ENCODE results near the gene TNNT3.
A peak's percentile ranks its signal among the peaks of the same experiment; 100 is the strongest.

TNNT3 gene

GRCh38 chr11:1892116-1892515 lies 27.4 kb upstream of the TNNT3 start:
- no peaks in the 10 kb centered on the region for H3K9me3 ChIP-seq (ENCODE audit: low read length)
- no peak overlapping the region for H3K9ac ChIP-seq (ENCODE audit: low read length)
- H3K27ac ChIP-seq (ENCODE audit: low read depth, low read length): no peak overlapping the region
- H3K27me3 ChIP-seq (ENCODE audit: control insufficient read depth in 1 of 2, insufficient read depth in 2 of 2, low read length in 2 of 2): peaks cover 0 to 4% of the 10 kb centered on the region in 2 donors
- H3K4me3 ChIP-seq (ENCODE audit: low read depth in 1 of 2, low read length in 2 of 2): no peak overlapping the region
- H3K4me1 ChIP-seq (ENCODE audit: insufficient read depth, low read length): no peaks in the 10 kb centered on the region
- no peaks in the 10 kb centered on the region for H3K36me3 ChIP-seq (ENCODE audit: insufficient read depth, low read length)

GRCh38 chr11:1892558-1892957 lies 26.9 kb upstream of the TNNT3 start:
- Histone ChIP-seq H3K4me1 (ENCODE audit: insufficient read depth, low read length) (no peaks in the 10 kb centered on the region), H3K36me3 (ENCODE audit: insufficient read depth, low read length) (no peaks in the 10 kb centered on the region), H3K27ac (ENCODE audit: low read depth, low read length) (no peak overlapping the region), H3K9me3 (ENCODE audit: low read length) (no peaks in the 10 kb centered on the region), H3K9ac (ENCODE audit: low read length) (no peak overlapping the region), H3K4me3 (ENCODE audit: low read depth in 1 of 2, low read length in 2 of 2) (no peak overlapping the region), H3K27me3 (ENCODE audit: control insufficient read depth in 1 of 2, insufficient read depth in 2 of 2, low read length in 2 of 2) (peaks cover 0 to 4% of the 10 kb centered on the region in 2 donors)

- Histone ChIP-seq H3K4me3 (ENCODE audit: low read depth in 1 of 2, low read length in 2 of 2) (no peak overlapping the region), H3K4me1 (ENCODE audit: insufficient read depth, low read length) (no peaks in the 10 kb centered on the region), H3K9me3 (ENCODE audit: low read length) (no peaks in the 10 kb centered on the region), H3K36me3 (ENCODE audit: insufficient read depth, low read length) (no peaks in the 10 kb centered on the region), H3K27ac (ENCODE audit: low read depth, low read length) (no peak overlapping the region), H3K27me3 (ENCODE audit: control insufficient read depth in 1 of 2, insufficient read depth in 2 of 2, low read length in 2 of 2) (peaks cover 0 to 4% of the 10 kb centered on the region in 2 donors), H3K9ac (ENCODE audit: low read length) (no peak overlapping the region)
These were observed 25.7 kb upstream of the TNNT3 start for GRCh38 chr11:1893581-1894359.

- Histone ChIP-seq H3K36me3 (ENCODE audit: insufficient read depth, low read length) (no peaks in the 10 kb centered on the region), H3K4me3 (ENCODE audit: low read depth in 1 of 2, low read length in 2 of 2) (no peak overlapping the region), H3K27me3 (ENCODE audit: control insufficient read depth in 1 of 2, insufficient read depth in 2 of 2, low read length in 2 of 2) (peaks cover 0 to 4% of the 10 kb centered on the region in 2 donors), H3K27ac (ENCODE audit: low read depth, low read length) (no peak overlapping the region), H3K9ac (ENCODE audit: low read length) (no peak overlapping the region), H3K9me3 (ENCODE audit: low read length) (no peaks in the 10 kb centered on the region), H3K4me1 (ENCODE audit: insufficient read depth, low read length) (no peaks in the 10 kb centered on the region)
These were observed 24.7 kb upstream of the TNNT3 start for GRCh38 chr11:1894759-1895158.

- H3K9me3 ChIP-seq (ENCODE audit: low read length): no peaks in the 10 kb centered on the region
- H3K27ac ChIP-seq (ENCODE audit: low read depth, low read length): no peak overlapping the region
- H3K4me1 ChIP-seq (ENCODE audit: insufficient read depth, low read length): no peaks in the 10 kb centered on the region
- H3K9ac ChIP-seq (ENCODE audit: low read length): no peak overlapping the region
- no peaks in the 10 kb centered on the region for H3K36me3 ChIP-seq (ENCODE audit: insufficient read depth, low read length)
- H3K27me3 ChIP-seq (ENCODE audit: control insufficient read depth in 1 of 2, insufficient read depth in 2 of 2, low read length in 2 of 2): no peaks in the 10 kb centered on the region
- no peak overlapping the region for H3K4me3 ChIP-seq (ENCODE audit: low read depth in 1 of 2, low read length in 2 of 2)
These were observed 23.0 kb upstream of the TNNT3 start for GRCh38 chr11:1896468-1896867.

GRCh38 chr11:1896923-1897322 lies 22.6 kb upstream of the TNNT3 start:
- Histone ChIP-seq H3K4me3 (ENCODE audit: low read depth in 1 of 2, low read length in 2 of 2) (no peak overlapping the region), H3K27ac (ENCODE audit: low read depth, low read length) (no peak overlapping the region), H3K9ac (ENCODE audit: low read length) (no peak overlapping the region), H3K9me3 (ENCODE audit: low read length) (no peaks in the 10 kb centered on the region), H3K36me3 (ENCODE audit: insufficient read depth, low read length) (no peaks in the 10 kb centered on the region), H3K4me1 (ENCODE audit: insufficient read depth, low read length) (no peaks in the 10 kb centered on the region), H3K27me3 (ENCODE audit: control insufficient read depth in 1 of 2, insufficient read depth in 2 of 2, low read length in 2 of 2) (no peaks in the 10 kb centered on the region)

- H3K4me3 ChIP-seq (ENCODE audit: low read depth in 1 of 2, low read length in 2 of 2): no peak overlapping the region
- no peaks in the 10 kb centered on the region for H3K9me3 ChIP-seq (ENCODE audit: low read length)
- no peak overlapping the region for H3K27ac ChIP-seq (ENCODE audit: low read depth, low read length)
- no peaks in the 10 kb centered on the region for H3K27me3 ChIP-seq (ENCODE audit: control insufficient read depth in 1 of 2, insufficient read depth in 2 of 2, low read length in 2 of 2)
- H3K4me1 ChIP-seq (ENCODE audit: insufficient read depth, low read length): no peaks in the 10 kb centered on the region
- no peaks in the 10 kb centered on the region for H3K36me3 ChIP-seq (ENCODE audit: insufficient read depth, low read length)
- H3K9ac ChIP-seq (ENCODE audit: low read length): no peak overlapping the region
These were observed 20.4 kb upstream of the TNNT3 start for GRCh38 chr11:1899090-1899489.

GRCh38 chr11:1899686-1900085 lies 19.8 kb upstream of the TNNT3 start:
- Histone ChIP-seq H3K27ac (ENCODE audit: low read depth, low read length) (no peak overlapping the region), H3K9ac (ENCODE audit: low read length) (no peak overlapping the region), H3K36me3 (ENCODE audit: insufficient read depth, low read length) (no peaks in the 10 kb centered on the region), H3K4me1 (ENCODE audit: insufficient read depth, low read length) (no peaks in the 10 kb centered on the region), H3K27me3 (ENCODE audit: control insufficient read depth in 1 of 2, insufficient read depth in 2 of 2, low read length in 2 of 2) (no peaks in the 10 kb centered on the region), H3K4me3 (ENCODE audit: low read depth in 1 of 2, low read length in 2 of 2) (no peak overlapping the region), H3K9me3 (ENCODE audit: low read length) (no peaks in the 10 kb centered on the region)

- no peak overlapping the region for H3K4me3 ChIP-seq (ENCODE audit: low read depth in 1 of 2, low read length in 2 of 2)
- H3K9me3 ChIP-seq (ENCODE audit: low read length): no peaks in the 10 kb centered on the region
- H3K36me3 ChIP-seq (ENCODE audit: insufficient read depth, low read length): no peaks in the 10 kb centered on the region
- H3K27me3 ChIP-seq (ENCODE audit: control insufficient read depth in 1 of 2, insufficient read depth in 2 of 2, low read length in 2 of 2): no peaks in the 10 kb centered on the region
- peak overlapping the region; percentile 8 for H3K27ac ChIP-seq (ENCODE audit: low read depth, low read length)
- H3K9ac ChIP-seq (ENCODE audit: low read length): no peak overlapping the region
- H3K4me1 ChIP-seq (ENCODE audit: insufficient read depth, low read length): peaks cover 7% of the 10 kb centered on the region
These were observed 13.3 kb upstream of the TNNT3 start for GRCh38 chr11:1906181-1906580.

GRCh38 chr11:1906611-1907423 lies 12.7 kb upstream of the TNNT3 start:
- H3K9me3 ChIP-seq (ENCODE audit: low read length): no peaks in the 10 kb centered on the region
- no peak overlapping the region for H3K9ac ChIP-seq (ENCODE audit: low read length)
- peak overlapping the region; percentile 8 for H3K27ac ChIP-seq (ENCODE audit: low read depth, low read length)
- no peaks in the 10 kb centered on the region for H3K36me3 ChIP-seq (ENCODE audit: insufficient read depth, low read length)
- H3K4me3 ChIP-seq (ENCODE audit: low read depth in 1 of 2, low read length in 2 of 2): no peak overlapping the region
- no peaks in the 10 kb centered on the region for H3K27me3 ChIP-seq (ENCODE audit: control insufficient read depth in 1 of 2, insufficient read depth in 2 of 2, low read length in 2 of 2)
- H3K4me1 ChIP-seq (ENCODE audit: insufficient read depth, low read length): peaks cover 7% of the 10 kb centered on the region

- Histone ChIP-seq H3K9me3 (ENCODE audit: low read length) (no peaks in the 10 kb centered on the region), H3K9ac (ENCODE audit: low read length) (no peak overlapping the region), H3K4me3 (ENCODE audit: low read depth in 1 of 2, low read length in 2 of 2) (no peak overlapping the region), H3K36me3 (ENCODE audit: insufficient read depth, low read length) (no peaks in the 10 kb centered on the region), H3K27ac (ENCODE audit: low read depth, low read length) (peak overlapping the region; percentile 34), H3K27me3 (ENCODE audit: control insufficient read depth in 1 of 2, insufficient read depth in 2 of 2, low read length in 2 of 2) (no peaks in the 10 kb centered on the region), H3K4me1 (ENCODE audit: insufficient read depth, low read length) (peaks cover 7% of the 10 kb centered on the region)
These were observed 10.9 kb upstream of the TNNT3 start for GRCh38 chr11:1908618-1909017.

Data from muscle layer of colon (tissue), 2 donors.